PC-3 (cell line): Measurements from ENCODE around the gene PTCD2. TPM values are rescaled to one million over a fixed set of nuclear protein-coding genes. Genes with fewer than 3 reads are reported as not detected.

ENCODE experiments used
- ATAC-seq: fragments of 200-7000 bp; cut with Tn5 transposase; 2 replicates; pipeline ENCODE4 v1.9.1; 2020; ENCODE audit warnings: mild to moderate bottlenecking, moderate library complexity
- BruUV-seq: library from RNA; stranded (reverse); fragments of 400-500 nt; replicated peaks from 2 replicates; lab custom pipeline; 2021; lab: Mats Ljungman, UMichigan
- CTCF ChIA-PET: fragments of 300-600 bp; sonication (Branson Sonifier 250); formaldehyde crosslinking; loops from one replicate; lab custom pipeline; 2022; ENCODE audit warnings: antibody characterized with exemption; lab: Charles Lee
- POLR2A ChIA-PET: fragments of 300-600 bp; sonication (Branson Sonifier 250); formaldehyde crosslinking; loops from one replicate; lab custom pipeline; 2022; ENCODE audit warnings: antibody characterized with exemption; ENCODE audit not compliant: unreplicated experiment; lab: Charles Lee
- DNase-seq: peaks from one replicate; pipeline ENCODE4 v3.0.0-alpha.2; 2015
- H2AFZ ChIP-seq: fragments of 300-600 bp; sonication (generic); 2 replicates; pipeline ENCODE4 v1.6.0; 2016; ENCODE audit warnings: antibody characterized with exemption, low read length
- H3F3A ChIP-seq: fragments of 300-600 bp; sonication (generic); one replicate; pipeline ENCODE4 v1.6.0; 2017; ENCODE audit warnings: antibody characterized with exemption, low read length, control low read depth, mild to moderate bottlenecking; ENCODE audit not compliant: unreplicated experiment
- H3K27ac ChIP-seq: fragments of 300-600 bp; sonication (generic); 2 replicates; pipeline ENCODE4 v1.5.1; 2016; ENCODE audit warnings: mild to moderate bottlenecking, low read length
- H3K27me3 ChIP-seq: fragments of 300-600 bp; sonication (generic); 2 replicates; pipeline ENCODE4 v1.6.1; 2016; ENCODE audit warnings: low read length, mixed read lengths
- H3K36me3 ChIP-seq: fragments of 300-600 bp; sonication (generic); 2 replicates; pipeline ENCODE4 v1.6.1; 2016; ENCODE audit warnings: low read depth, mixed run types, low read length, mixed read lengths
- H3K4me1 ChIP-seq: fragments of 300-600 bp; sonication (generic); 2 replicates; pipeline ENCODE4 v1.5.1; 2016; ENCODE audit warnings: low read length; ENCODE audit not compliant: insufficient read depth
- H3K4me2 ChIP-seq: fragments of 300-600 bp; sonication (generic); 2 replicates; pipeline ENCODE4 v1.6.0; 2016; ENCODE audit warnings: low read length
- H3K4me3 ChIP-seq: fragments of 300-600 bp; sonication (generic); 2 replicates; pipeline ENCODE4 v1.5.1; 2016; ENCODE audit warnings: mild to moderate bottlenecking, low read length, mixed read lengths
- H3K79me2 ChIP-seq: fragments of 300-600 bp; sonication (generic); 2 replicates; pipeline ENCODE4 v1.6.1; 2017; ENCODE audit warnings: low read length, mixed read lengths
- H3K9ac ChIP-seq: fragments of 300-600 bp; sonication (generic); 2 replicates; pipeline ENCODE4 v1.6.0; 2016; ENCODE audit warnings: mild to moderate bottlenecking, low read length
- H3K9me2 ChIP-seq: fragments of 300-600 bp; sonication (generic); replicated peaks from 2 replicates; pipeline ENCODE4 v1.6.1; 2016; ENCODE audit warnings: mixed run types, low read length, mixed read lengths
- H3K9me3 ChIP-seq: fragments of 300-600 bp; sonication (generic); 2 replicates; pipeline ENCODE4 v1.6.1; 2016; ENCODE audit warnings: low read length, mixed read lengths
- H4K20me1 ChIP-seq: fragments of 300-600 bp; sonication (generic); 2 replicates; pipeline ENCODE4 v1.6.1; 2016; ENCODE audit warnings: low read length, mixed read lengths
- CTCF ChIP-seq: fragments of 300-600 bp; sonication (generic); conservative IDR thresholded peaks from 2 replicates; pipeline ENCODE4 v1.5.1; 2017; ENCODE audit warnings: antibody characterized with exemption, low read depth, mild to moderate bottlenecking, low read length
- EZH2 ChIP-seq: fragments of 300-600 bp; sonication (generic); IDR thresholded peaks from one replicate; pipeline ENCODE4 v1.6.1; 2017; ENCODE audit warnings: antibody characterized with exemption, mild to moderate bottlenecking, low read length; ENCODE audit not compliant: unreplicated experiment
- EZH2phosphoT487 ChIP-seq: fragments of 300-600 bp; sonication (generic); IDR thresholded peaks from 2 replicates; pipeline ENCODE4 v1.6.1; 2018; ENCODE audit warnings: mild to moderate bottlenecking, antibody characterized with exemption, low read length, borderline replicate concordance
- intact Hi-C: fragments of 100-400 bp; cut with micrococcal nuclease; formaldehyde crosslinking; loops from 2 replicates; pipeline ENCODE4 v1.9.0; 2023
- total RNA-seq: library from RNA; depleted of rRNA; stranded (reverse); fragments of >200 nt; gene quantifications from 2 replicates; pipeline ENCODE4 v1.2.3, GENCODE V29; 2014

Gene PTCD2
- total RNA-seq, 1 experiment from 2014 or later, result 3.4 TPM

GRCh38 chr5:72383726-72384125 is 63.6 kb downstream of the PTCD2 start:
- H3K4me1 ChIP-seq, result peaks cover 45% of the 10 kb centered on the region
- no TSS peak for BruUV-seq
- ATAC-seq, result no peak
- H3K9me2 ChIP-seq, result no peaks in the 10 kb centered on the region
- ChIA-PET POLR2A (no interaction called here), CTCF (no interaction called here)
- H4K20me1 ChIP-seq, result no peaks in the 10 kb centered on the region
- H3K4me3 ChIP-seq, result no peak overlapping the region
- H3K27ac ChIP-seq, result no peak overlapping the region
- no peaks in the 10 kb centered on the region for H3F3A ChIP-seq
- no peak overlapping the region for H3K9ac ChIP-seq
- H3K4me2 ChIP-seq, result no peak overlapping the region
- DNase-seq, result no peak
- TF ChIP-seq CTCF, result no peak
- no peak for TF ChIP-seq EZH2
- no peak for TF ChIP-seq EZH2phosphoT487
- H3K79me2 ChIP-seq, result no peaks in the 10 kb centered on the region
- H3K9me3 ChIP-seq, result no peaks in the 10 kb centered on the region
- no peak overlapping the region for H2AFZ ChIP-seq
- intact Hi-C loops, result no loop called here
- H3K27me3 ChIP-seq, result no peaks in the 10 kb centered on the region
- H3K36me3 ChIP-seq, result no peaks in the 10 kb centered on the region

- no TSS peak for BruUV-seq
- ATAC-seq, result no peak
- ChIA-PET CTCF (interaction anchor here (0.6 kb wide), 1 partner anchor 473 kb away, joined by 3 read pairs; no protein-coding TSS in a partner anchor), POLR2A (no interaction called here)
- DNase-seq, result no peak
- no peaks in the 10 kb centered on the region for H3K9me3 ChIP-seq
- 0 out of 2 replicates have a peak overlapping the region, but pooled peaks have one; percentile 18 for H2AFZ ChIP-seq
- H3K27me3 ChIP-seq, result no peaks in the 10 kb centered on the region
- H3K79me2 ChIP-seq, result no peaks in the 10 kb centered on the region
- H3K4me1 ChIP-seq, result peaks cover 39% of the 10 kb centered on the region
- no peak overlapping the region for H3K9ac ChIP-seq
- peak overlapping the region; percentile 56; the same call in 1 of the 2 replicates for H3K27ac ChIP-seq
- no peaks in the 10 kb centered on the region for H4K20me1 ChIP-seq
- no peak overlapping the region; the same call in 1 of the 2 replicates for H3K4me2 ChIP-seq
- H3F3A ChIP-seq, result no peaks in the 10 kb centered on the region
- no peak overlapping the region for H3K4me3 ChIP-seq
- no peaks in the 10 kb centered on the region for H3K36me3 ChIP-seq
- TF ChIP-seq CTCF (no peak), EZH2 (no peak), EZH2phosphoT487 (no peak)
- no peaks in the 10 kb centered on the region for H3K9me2 ChIP-seq
- intact Hi-C loops, result no loop called here
These were observed 66.5 kb downstream of the PTCD2 start for GRCh38 chr5:72386639-72387038.

GRCh38 chr5:72387985-72388384 is 67.8 kb downstream of the PTCD2 start:
- 0 out of 2 replicates have a peak overlapping the region, but pooled peaks have one; percentile 6 for H2AFZ ChIP-seq
- no peak overlapping the region for H3K4me3 ChIP-seq
- H3K27ac ChIP-seq, result peak overlapping the region; percentile 56
- H3K9me2 ChIP-seq, result no peaks in the 10 kb centered on the region
- POLR2A ChIA-PET, result no interaction called here
- BruUV-seq, result no TSS peak
- no peaks in the 10 kb centered on the region for H3K36me3 ChIP-seq
- no peak for TF ChIP-seq CTCF
- H3F3A ChIP-seq, result no peaks in the 10 kb centered on the region
- peak overlapping the region; percentile 55 for H3K4me2 ChIP-seq
- DNase-seq (peak; percentile 87), ATAC-seq (peak; percentile 75)
- no peaks in the 10 kb centered on the region for H3K9me3 ChIP-seq
- H3K9ac ChIP-seq, result no peak overlapping the region
- H3K27me3 ChIP-seq, result no peaks in the 10 kb centered on the region
- no peaks in the 10 kb centered on the region for H3K79me2 ChIP-seq
- intact Hi-C loops, result no loop called here
- H4K20me1 ChIP-seq, result no peaks in the 10 kb centered on the region
- CTCF ChIA-PET, result interaction anchor here (0.7 kb wide), 1 partner anchor 25 kb away, joined by 3 read pairs; no protein-coding TSS in a partner anchor
- peaks cover 51% of the 10 kb centered on the region for H3K4me1 ChIP-seq
